Thyroid gland (tissue), 4 donors: Measurements from ENCODE around the gene LONRF3.

Source experiments
- CTCF ChIP-seq, 6 experiments: fragments of 200-600 bp in 3 of 6; fragments of 450-650 bp in 3 of 6; sonication (generic) in 3 of 6; IDR thresholded peaks; one replicate each; pipeline ENCODE4 v1.5.1; 2016 to 2019; ENCODE audit warnings: antibody characterized with exemption in 6 of 6, mild to moderate bottlenecking in 2 of 6, inconsistent platforms in 1 of 6, moderate library complexity in 1 of 6
- POLR2A ChIP-seq, 2 donors: fragments of 450-650 bp; IDR thresholded peaks; one replicate each; pipeline ENCODE4 v1.6.1; 2017; ENCODE audit warnings: antibody characterized with exemption in 2 of 2, mild to moderate bottlenecking in 2 of 2, moderate library complexity in 1 of 2

DNA sequence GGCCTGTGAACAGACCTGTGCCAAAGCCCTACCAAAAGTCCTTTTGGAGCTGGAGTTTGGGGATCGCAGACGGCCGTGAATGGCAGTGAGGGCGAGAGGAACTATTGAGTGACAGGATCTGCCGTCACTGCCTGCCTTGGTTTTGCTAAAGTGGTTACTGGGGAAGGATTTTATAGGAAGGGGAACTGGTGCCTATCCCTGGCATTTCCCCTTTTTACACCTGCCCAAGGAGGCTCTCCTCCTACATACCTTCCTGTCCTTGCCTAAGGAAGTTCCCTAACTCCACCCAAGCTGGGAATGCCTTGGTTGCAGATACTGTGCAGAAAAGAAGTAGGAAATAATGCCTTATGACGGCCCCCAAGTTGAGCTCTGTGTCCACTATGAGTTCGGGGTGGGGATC is 14.5 kb downstream of the LONRF3 start:
- TF ChIP-seq CTCF (IDR thresholded peaks at IDR 0.05) (no peak), POLR2A (IDR thresholded peaks at IDR 0.05) (no peak)
